GM12892 (cell line): ENCODE measurements around the gene UGT3A1.

Source experiments
- POLR2A ChIP-seq: IDR thresholded peaks from 2 replicates; pipeline ENCODE4 v1.6.1; 2011; ENCODE audit warnings: low read depth, low read length, control low read depth
- POLR2AphosphoS5 ChIP-seq: IDR thresholded peaks from 2 replicates; pipeline ENCODE4 v1.6.1; 2011; ENCODE audit warnings: low read depth, low read length, control low read depth
- TAF1 ChIP-seq: IDR thresholded peaks from 2 replicates; pipeline ENCODE4 v1.6.1; 2011; ENCODE audit warnings: low read depth, mild to moderate bottlenecking, control low read depth, low read length, borderline replicate concordance

DNA sequence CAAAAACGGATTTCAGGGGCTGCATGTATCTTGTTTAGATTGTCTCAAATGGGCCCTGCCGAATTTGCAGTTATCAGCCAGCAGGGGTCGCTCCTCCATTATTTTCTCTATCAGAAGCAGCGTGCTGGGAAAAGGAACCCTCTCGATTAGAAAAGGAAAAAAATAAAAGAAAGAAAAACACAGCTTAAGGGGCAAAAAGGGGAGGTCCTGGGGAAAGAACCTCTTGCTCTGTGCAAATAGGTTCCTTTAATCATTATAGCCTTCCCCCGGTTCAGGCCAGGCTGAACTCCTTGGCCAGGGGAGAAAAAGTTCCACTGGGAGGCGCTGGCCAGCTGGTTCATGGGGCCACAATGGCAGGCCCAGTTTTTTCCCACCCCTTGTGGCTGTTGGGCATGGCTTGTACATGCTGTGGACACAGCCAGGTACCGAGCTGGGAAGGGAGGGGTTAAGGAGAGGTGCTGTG lies 27.8 kb downstream of the UGT3A1 start:
- TF ChIP-seq POLR2A (no peak), POLR2AphosphoS5 (no peak), TAF1 (no peak)
